Measurements from ENCODE around the gene SYNJ2.

The SYNJ2 gene

DNA sequence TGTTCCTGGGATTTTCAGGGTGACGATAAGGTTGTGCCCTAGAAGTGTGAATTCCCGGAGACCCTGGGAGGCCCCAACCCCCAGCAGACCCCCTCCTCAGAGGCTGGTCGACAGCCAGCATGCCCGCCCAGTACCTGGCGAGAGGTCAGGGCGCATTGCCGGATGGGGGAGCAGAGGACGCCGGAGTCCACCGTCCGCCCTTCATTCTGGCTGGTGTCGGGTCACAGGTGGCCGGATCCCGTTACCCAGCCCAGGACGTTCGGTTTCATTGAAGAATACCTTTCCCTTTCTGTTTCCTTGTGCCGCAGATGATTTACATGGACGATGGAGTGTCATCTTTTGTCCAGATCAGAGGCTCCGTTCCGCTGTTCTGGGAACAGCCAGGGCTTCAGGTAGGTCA lies 61.3 kb downstream of the SYNJ2 start:
- DNase-seq (ENCODE audit: low read depth, low spot score), result no peak
- TF ChIP-seq ZNF274 (IDR thresholded peaks at IDR 0.05; ENCODE audit: low read depth, low read length), result no peak
- Histone ChIP-seq H3K4me3 (ENCODE audit: insufficient read length, low read depth) (no peak overlapping the region), H3K4me1 (ENCODE audit: insufficient read depth, insufficient read length) (peaks cover 19% of the 10 kb centered on the region), H3K9me3 (ENCODE audit: insufficient read depth, low read length) (no peaks in the 10 kb centered on the region), H3K9ac (ENCODE audit: insufficient read length, low read depth) (no peak overlapping the region), H3K27me3 (ENCODE audit: insufficient read depth, insufficient read length) (no peaks in the 10 kb centered on the region), H3K36me3 (ENCODE audit: insufficient read depth, insufficient read length, low read length) (peaks cover 13% of the 10 kb centered on the region)

- no peak for TF ChIP-seq SUZ12 (IDR thresholded peaks at IDR 0.05; ENCODE audit: extremely low read depth, insufficient read depth, insufficient read length)
- no peak for TF ChIP-seq ZNF274 (IDR thresholded peaks at IDR 0.05; ENCODE audit: low read depth, low read length)
- no peak for TF ChIP-seq YY1 (IDR thresholded peaks at IDR 0.05; ENCODE audit: insufficient read depth, insufficient read length)
- Histone ChIP-seq H3K4me3 (ENCODE audit: insufficient read length, low read depth) (no peak overlapping the region), H3K9ac (ENCODE audit: insufficient read length, low read depth) (no peak overlapping the region), H3K4me1 (ENCODE audit: insufficient read depth, insufficient read length) (peaks cover 12% of the 10 kb centered on the region), H3K9me3 (ENCODE audit: insufficient read depth, low read length) (no peaks in the 10 kb centered on the region), H3K36me3 (ENCODE audit: insufficient read depth, insufficient read length, low read length) (peaks cover 18% of the 10 kb centered on the region), H3K27me3 (ENCODE audit: insufficient read depth, insufficient read length) (no peaks in the 10 kb centered on the region)
- no peak for DNase-seq (ENCODE audit: low read depth, low spot score)
Measured at GRCh38 chr6:158043586-158044524, 62.2 kb downstream of the SYNJ2 start.

DNA sequence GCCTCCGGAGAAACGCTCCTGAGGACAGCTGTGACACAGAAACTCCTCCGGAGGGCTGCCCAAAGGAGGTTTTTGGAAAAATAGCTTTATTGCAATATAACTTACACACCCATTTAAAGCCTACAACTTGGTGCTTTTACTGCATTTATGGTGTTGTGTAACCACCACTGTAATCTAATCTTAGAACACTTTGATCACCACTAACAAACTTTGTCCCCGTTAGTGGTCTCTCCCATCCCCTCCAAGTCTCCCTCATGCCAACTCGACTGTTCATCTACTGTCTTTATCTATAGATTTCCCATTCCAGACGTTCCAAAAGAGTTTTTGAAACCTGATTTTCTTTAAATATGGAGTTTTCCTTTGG lies 62.8 kb downstream of the SYNJ2 start:
- no peak for DNase-seq (ENCODE audit: low read depth, low spot score)
- Histone ChIP-seq H3K27me3 (ENCODE audit: insufficient read depth, insufficient read length) (no peaks in the 10 kb centered on the region), H3K36me3 (ENCODE audit: insufficient read depth, insufficient read length, low read length) (peaks cover 18% of the 10 kb centered on the region), H3K4me3 (ENCODE audit: insufficient read length, low read depth) (no peak overlapping the region), H3K9ac (ENCODE audit: insufficient read length, low read depth) (no peak overlapping the region), H3K4me1 (ENCODE audit: insufficient read depth, insufficient read length) (peaks cover 12% of the 10 kb centered on the region), H3K9me3 (ENCODE audit: insufficient read depth, low read length) (no peaks in the 10 kb centered on the region)
- TF ChIP-seq YY1 (IDR thresholded peaks at IDR 0.05; ENCODE audit: insufficient read depth, insufficient read length) (no peak), SUZ12 (IDR thresholded peaks at IDR 0.05; ENCODE audit: extremely low read depth, insufficient read depth, insufficient read length) (no peak), ZNF274 (IDR thresholded peaks at IDR 0.05; ENCODE audit: low read depth, low read length) (no peak)

DNA sequence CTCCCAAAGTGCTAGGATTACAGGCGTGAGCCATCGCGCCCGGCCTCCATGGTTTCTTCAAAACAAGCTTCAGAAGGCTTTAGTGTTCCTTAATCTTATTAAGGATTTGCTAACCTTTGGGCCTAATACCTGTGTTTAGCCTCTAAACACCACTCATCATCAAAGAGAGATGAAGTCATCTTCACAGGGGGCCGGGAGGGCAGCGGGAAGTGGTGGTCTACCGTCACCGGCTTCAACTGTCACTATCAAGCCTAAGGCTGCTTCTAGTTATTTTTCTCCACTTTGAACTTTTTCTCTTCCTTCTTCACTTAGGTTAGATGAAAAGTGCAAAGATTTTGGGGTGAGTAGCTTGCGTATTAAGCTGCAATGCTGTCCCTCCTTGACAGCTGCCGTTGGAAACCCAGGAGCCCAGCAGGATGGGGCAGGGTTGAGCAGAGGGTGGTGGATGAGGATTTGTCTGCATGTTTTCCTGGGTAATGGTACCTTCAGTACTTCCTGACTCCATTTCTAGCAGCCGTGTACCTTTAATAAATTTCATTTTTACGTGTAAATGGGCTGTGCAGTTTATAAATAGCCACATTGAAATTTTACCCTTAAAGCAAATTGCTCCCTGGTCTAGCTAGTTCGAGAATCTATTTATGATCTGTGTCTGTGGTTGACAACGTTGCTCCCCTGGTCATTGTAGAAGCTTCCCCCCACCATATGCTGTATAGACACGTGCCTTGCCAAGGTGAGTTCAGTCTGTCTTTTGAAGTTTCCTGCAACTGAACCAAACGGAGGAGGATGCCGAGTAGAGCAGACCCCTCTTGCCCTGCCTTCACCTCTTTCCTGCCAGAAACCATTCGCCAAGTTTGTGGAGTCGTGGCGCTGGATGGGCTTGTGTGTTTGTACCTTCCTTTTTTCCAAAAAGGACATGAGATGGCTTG lies 64.8 kb downstream of the SYNJ2 start:
- no peak for DNase-seq (ENCODE audit: low read depth, low spot score)
- no peak overlapping the region for H3K9ac ChIP-seq (ENCODE audit: insufficient read length, low read depth)
- H3K27me3 ChIP-seq (ENCODE audit: insufficient read depth, insufficient read length), result no peaks in the 10 kb centered on the region
- H3K4me1 ChIP-seq (ENCODE audit: insufficient read depth, insufficient read length), result peaks cover 6% of the 10 kb centered on the region
- H3K36me3 ChIP-seq (ENCODE audit: insufficient read depth, insufficient read length, low read length), result peaks cover 21% of the 10 kb centered on the region
- H3K9me3 ChIP-seq (ENCODE audit: insufficient read depth, low read length), result no peaks in the 10 kb centered on the region
- no peak for TF ChIP-seq SUZ12 (IDR thresholded peaks at IDR 0.05; ENCODE audit: extremely low read depth, insufficient read depth, insufficient read length)
- TF ChIP-seq ZNF274 (IDR thresholded peaks at IDR 0.05; ENCODE audit: low read depth, low read length), result no peak
- TF ChIP-seq YY1 (IDR thresholded peaks at IDR 0.05; ENCODE audit: insufficient read depth, insufficient read length), result no peak
- H3K4me3 ChIP-seq (ENCODE audit: insufficient read length, low read depth), result no peak overlapping the region

- Histone ChIP-seq H3K9me3 (ENCODE audit: insufficient read depth, low read length) (no peaks in the 10 kb centered on the region), H3K9ac (ENCODE audit: insufficient read length, low read depth) (no peak overlapping the region), H3K4me1 (ENCODE audit: insufficient read depth, insufficient read length) (peaks cover 6% of the 10 kb centered on the region), H3K4me3 (ENCODE audit: insufficient read length, low read depth) (no peak overlapping the region), H3K27me3 (ENCODE audit: insufficient read depth, insufficient read length) (no peaks in the 10 kb centered on the region), H3K36me3 (ENCODE audit: insufficient read depth, insufficient read length, low read length) (peaks cover 21% of the 10 kb centered on the region)
- no peak for TF ChIP-seq ZNF274 (IDR thresholded peaks at IDR 0.05; ENCODE audit: low read depth, low read length)
- TF ChIP-seq SUZ12 (IDR thresholded peaks at IDR 0.05; ENCODE audit: extremely low read depth, insufficient read depth, insufficient read length), result no peak
- no peak for TF ChIP-seq YY1 (IDR thresholded peaks at IDR 0.05; ENCODE audit: insufficient read depth, insufficient read length)
- no peak for DNase-seq (ENCODE audit: low read depth, low spot score)
Measured at GRCh38 chr6:158047127-158047518, 65.5 kb downstream of the SYNJ2 start.

- Histone ChIP-seq H3K9me3 (ENCODE audit: insufficient read depth, low read length) (no peaks in the 10 kb centered on the region), H3K9ac (ENCODE audit: insufficient read length, low read depth) (no peak overlapping the region), H3K4me1 (ENCODE audit: insufficient read depth, insufficient read length) (peaks cover 6% of the 10 kb centered on the region), H3K36me3 (ENCODE audit: insufficient read depth, insufficient read length, low read length) (peaks cover 21% of the 10 kb centered on the region), H3K27me3 (ENCODE audit: insufficient read depth, insufficient read length) (no peaks in the 10 kb centered on the region), H3K4me3 (ENCODE audit: insufficient read length, low read depth) (no peak overlapping the region)
- DNase-seq (ENCODE audit: low read depth, low spot score), result no peak
- TF ChIP-seq ZNF274 (IDR thresholded peaks at IDR 0.05; ENCODE audit: low read depth, low read length) (no peak), SUZ12 (IDR thresholded peaks at IDR 0.05; ENCODE audit: extremely low read depth, insufficient read depth, insufficient read length) (no peak), YY1 (IDR thresholded peaks at IDR 0.05; ENCODE audit: insufficient read depth, insufficient read length) (no peak)
Measured at GRCh38 chr6:158047563-158048323, 66.1 kb downstream of the SYNJ2 start.

Measured in NT2/D1 (cell line).